Measurements from ENCODE around the gene COL5A1.

Gene COL5A1

DNA sequence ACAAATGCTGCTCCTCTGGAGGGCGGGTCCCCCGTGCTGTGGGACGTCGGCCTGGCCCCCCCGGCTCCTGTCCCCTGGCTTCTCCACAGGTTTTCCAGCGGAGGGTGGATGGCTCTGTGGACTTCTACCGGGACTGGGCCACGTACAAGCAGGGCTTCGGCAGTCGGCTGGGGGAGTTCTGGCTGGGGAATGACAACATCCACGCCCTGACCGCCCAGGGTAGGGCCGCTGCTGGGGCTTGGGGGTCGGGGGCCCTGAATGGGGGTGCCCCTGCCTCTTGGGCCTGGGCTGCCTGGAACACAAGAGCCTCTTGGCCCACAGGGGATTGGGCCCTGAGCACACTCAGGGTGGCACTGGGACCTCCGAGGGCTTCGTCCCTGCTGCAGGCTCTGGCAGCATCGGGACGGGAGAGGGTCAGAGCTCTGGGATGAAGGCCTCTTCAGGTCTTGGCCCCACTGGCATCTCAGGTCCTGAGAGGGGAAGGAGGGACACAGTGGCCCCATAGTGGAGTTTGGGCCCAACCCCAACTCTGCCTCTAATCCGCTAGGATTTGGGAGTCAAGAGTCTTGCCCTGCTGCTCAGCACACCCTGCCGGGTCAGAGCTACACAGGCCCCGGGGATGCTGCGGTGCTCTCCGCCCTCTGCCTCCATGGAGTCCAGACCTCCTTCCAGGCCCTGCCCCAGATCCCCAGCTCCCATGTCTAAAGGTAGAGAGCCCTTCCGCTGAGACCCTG is 244.2 kb downstream of the COL5A1 start:
- DNase-seq = no peak

- no peak for DNase-seq
Observed at GRCh38 chr9:134886413-134886913, 244.9 kb downstream of the COL5A1 start.

DNA sequence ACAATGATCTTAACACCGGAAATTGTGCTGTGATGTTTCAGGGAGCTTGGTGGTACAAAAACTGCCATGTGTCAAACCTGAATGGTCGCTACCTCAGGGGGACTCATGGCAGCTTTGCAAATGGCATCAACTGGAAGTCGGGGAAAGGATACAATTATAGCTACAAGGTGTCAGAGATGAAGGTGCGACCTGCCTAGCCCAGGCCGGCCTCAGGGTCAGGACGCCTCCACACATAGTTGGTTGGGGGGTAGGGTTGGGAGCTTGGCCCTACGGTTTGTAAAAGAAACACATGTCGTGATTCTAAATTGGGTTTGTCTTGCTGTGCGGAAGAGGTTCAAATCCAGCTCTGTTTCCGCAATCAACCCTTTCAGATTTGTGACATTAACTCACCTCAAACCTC is 245.6 kb downstream of the COL5A1 start:
- no peak for DNase-seq

- no peak for DNase-seq
Observed at GRCh38 chr9:134887686-134888602, 246.3 kb downstream of the COL5A1 start.

- no peak for DNase-seq
Observed at GRCh38 chr9:134888603-134889190, 247.1 kb downstream of the COL5A1 start.

- no peak for DNase-seq
Observed at GRCh38 chr9:134889386-134890154, 248.0 kb downstream of the COL5A1 start.

DNA sequence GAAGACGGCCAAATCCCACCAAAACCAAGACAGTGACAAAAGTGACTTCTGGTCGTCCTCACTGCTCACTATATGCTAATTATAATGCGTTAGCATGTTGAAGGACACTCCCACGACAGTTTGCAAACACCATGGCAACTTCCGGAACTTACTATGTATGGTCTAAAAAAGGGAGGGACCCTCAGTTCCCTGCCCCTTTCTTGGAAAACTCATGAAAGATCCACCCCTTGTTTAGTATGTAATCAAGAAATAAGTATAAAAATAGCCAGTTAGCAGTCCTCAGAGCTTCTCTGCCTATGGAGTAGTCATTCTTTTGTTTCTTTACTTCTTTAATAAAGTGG is 248.5 kb downstream of the COL5A1 start:
- no peak for DNase-seq

DNA sequence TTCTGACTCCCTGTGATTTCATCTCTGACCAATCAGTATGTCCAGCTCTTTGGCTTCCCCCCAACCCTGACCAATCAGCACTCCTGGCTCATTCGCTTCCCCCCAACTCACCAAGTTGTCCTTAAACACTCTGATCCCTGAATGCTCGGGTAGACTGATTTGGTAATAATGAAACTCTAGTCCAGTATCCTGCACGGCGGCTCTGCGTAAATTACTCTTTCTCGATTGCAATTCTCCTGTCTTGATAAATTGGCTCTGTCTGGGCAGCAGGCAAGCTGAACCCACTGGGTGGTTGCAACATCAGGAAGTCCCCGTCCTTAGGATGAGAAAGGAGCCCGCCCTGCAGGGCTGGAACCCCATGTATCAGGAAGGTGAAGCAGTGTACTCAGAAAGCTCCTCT is 249.4 kb downstream of the COL5A1 start:
- DNase-seq = no peak

DNA sequence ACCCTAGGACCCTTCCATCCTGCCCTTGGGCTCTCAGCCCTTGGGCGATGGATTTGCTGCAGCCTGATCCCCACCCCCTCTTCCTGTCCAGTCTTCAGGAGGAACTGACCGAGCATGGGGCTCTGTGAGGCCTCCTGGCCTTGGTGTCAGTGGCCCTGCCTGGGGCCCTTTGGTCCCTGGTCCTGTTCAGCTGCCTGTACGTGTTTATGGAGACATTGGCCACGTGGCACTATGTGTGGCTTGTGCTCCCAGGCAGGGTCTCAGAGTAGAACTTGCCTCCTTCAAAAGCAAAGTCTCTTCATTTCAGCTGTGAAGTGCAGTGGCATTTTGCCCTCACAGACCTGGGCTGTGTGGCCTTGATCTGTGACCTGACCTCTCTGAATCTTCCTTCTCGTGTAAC is 250.1 kb downstream of the COL5A1 start:
- DNase-seq = no peak

- DNase-seq = no peak
Observed at GRCh38 chr9:134892221-134892620, 250.6 kb downstream of the COL5A1 start.

- no peak for DNase-seq
Observed at GRCh38 chr9:134892820-134893420, 251.3 kb downstream of the COL5A1 start.
